H9 (cell line): Measurements from ENCODE around the gene CFL1. TPM values are rescaled to one million over a fixed set of nuclear protein-coding genes. Genes with fewer than 3 reads are reported as not detected.

Experiments used
- DNase-seq: peaks from one replicate; pipeline ENCODE4 v3.0.0-alpha.2; 2017
- H2AFZ ChIP-seq: one replicate; pipeline ENCODE4 v1.6.1; 2013; ENCODE audit warnings: mild to moderate bottlenecking, low read length, control low read depth, moderate library complexity
- H2AK5ac ChIP-seq: 2 replicates; pipeline ENCODE4 v1.6.1; 2013; ENCODE audit warnings: low read length, control low read depth, mixed read lengths; ENCODE audit not compliant: insufficient read length
- H2BK120ac ChIP-seq: one replicate; pipeline ENCODE4 v1.6.1; 2013; ENCODE audit warnings: low read depth, mild to moderate bottlenecking, low read length, control low read depth, inconsistent platforms; ENCODE audit not compliant: poor library complexity, severe bottlenecking
- H2BK12ac ChIP-seq: 2 replicates; pipeline ENCODE4 v1.6.1; 2013; ENCODE audit warnings: low read length, control low read depth, mixed read lengths, low read depth; ENCODE audit not compliant: insufficient read length
- H2BK15ac ChIP-seq: 2 replicates; pipeline ENCODE4 v1.6.1; 2013; ENCODE audit warnings: low read depth, low read length, control low read depth
- H2BK20ac ChIP-seq: one replicate; pipeline ENCODE4 v1.6.1; 2013; ENCODE audit warnings: low read depth, mild to moderate bottlenecking, low read length, control low read depth, inconsistent platforms; ENCODE audit not compliant: poor library complexity, severe bottlenecking
- H2BK5ac ChIP-seq: 2 replicates; pipeline ENCODE4 v1.6.1; 2013; ENCODE audit warnings: low read length, control low read depth, mixed read lengths; ENCODE audit not compliant: insufficient read length
- H3K14ac ChIP-seq: 2 replicates; pipeline ENCODE4 v1.6.1; 2013; ENCODE audit warnings: low read length, control low read depth; ENCODE audit not compliant: insufficient read depth
- H3K18ac ChIP-seq: 2 replicates; pipeline ENCODE4 v1.6.1; 2013; ENCODE audit warnings: low read depth, mild to moderate bottlenecking, mixed read lengths, low read length, control low read depth; ENCODE audit not compliant: insufficient read length
- H3K23ac ChIP-seq: 2 replicates; pipeline ENCODE4 v1.6.1; 2013; ENCODE audit warnings: low read length, control low read depth, mixed read lengths, low read depth; ENCODE audit not compliant: insufficient read length
- H3K23me2 ChIP-seq: 2 replicates; pipeline ENCODE4 v1.6.1; 2013; ENCODE audit warnings: low read depth, mild to moderate bottlenecking, mixed read lengths, low read length, control low read depth; ENCODE audit not compliant: insufficient read length, poor library complexity, severe bottlenecking
- H3K27ac ChIP-seq: 2 replicates; pipeline ENCODE4 v1.5.1; 2013; ENCODE audit warnings: low read length, control low read depth, mixed read lengths, low read depth; ENCODE audit not compliant: insufficient read length
- H3K27me3 ChIP-seq: 2 replicates; pipeline ENCODE4 v1.6.1; 2013; ENCODE audit warnings: low read length, control low read depth, inconsistent platforms; ENCODE audit not compliant: insufficient read depth
- H3K4ac ChIP-seq: 2 replicates; pipeline ENCODE4 v1.6.1; 2013; ENCODE audit warnings: low read depth, mild to moderate bottlenecking, control low read depth, inconsistent platforms, low read length, moderate library complexity
- H3K4me1 ChIP-seq: 2 replicates; pipeline ENCODE4 v1.6.1; 2013; ENCODE audit warnings: low read length, control low read depth, inconsistent platforms; ENCODE audit not compliant: insufficient read depth
- H3K4me2 ChIP-seq: 2 replicates; pipeline ENCODE4 v1.6.1; 2013; ENCODE audit warnings: low read length, control low read depth, mixed read lengths; ENCODE audit not compliant: insufficient read length, insufficient read depth
- H3K56ac ChIP-seq: 2 replicates; pipeline ENCODE4 v1.6.1; 2013; ENCODE audit warnings: low read depth, mild to moderate bottlenecking, mixed read lengths, low read length, control low read depth; ENCODE audit not compliant: insufficient read length
- H3K79me1 ChIP-seq: 2 replicates; pipeline ENCODE4 v1.6.1; 2013; ENCODE audit warnings: low read depth, mild to moderate bottlenecking, moderate library complexity, low read length, control low read depth, inconsistent platforms; ENCODE audit not compliant: insufficient read depth, poor library complexity, severe bottlenecking
- H3K79me2 ChIP-seq: 2 replicates; pipeline ENCODE4 v1.6.1; 2013; ENCODE audit warnings: low read length, control low read depth, inconsistent platforms; ENCODE audit not compliant: insufficient read depth
- H3K9ac ChIP-seq: 2 replicates; pipeline ENCODE4 v1.6.1; 2013; ENCODE audit warnings: low read length, control low read depth, mixed read lengths; ENCODE audit not compliant: insufficient read length; ENCODE audit errors: extremely low read depth
- H3K9me3 ChIP-seq: one replicate; pipeline ENCODE4 v1.6.1; 2013; ENCODE audit warnings: low read depth, low read length, inconsistent platforms; ENCODE audit not compliant: control insufficient read depth
- H3T11ph ChIP-seq: one replicate; pipeline ENCODE4 v1.6.1; 2013; ENCODE audit warnings: mild to moderate bottlenecking, low read length, control low read depth, inconsistent platforms
- H4K20me1 ChIP-seq: one replicate; pipeline ENCODE4 v1.6.1; 2013; ENCODE audit not compliant: control insufficient read depth, insufficient read length, insufficient read depth
- H4K5ac ChIP-seq: 2 replicates; pipeline ENCODE4 v1.6.1; 2013; ENCODE audit warnings: low read depth, mild to moderate bottlenecking, mixed read lengths, low read length, control low read depth; ENCODE audit not compliant: insufficient read length
- H4K8ac ChIP-seq: replicated peaks from 2 replicates; pipeline ENCODE4 v1.6.1; 2013; ENCODE audit warnings: low read length, control low read depth, mixed read lengths, low read depth; ENCODE audit not compliant: insufficient read length
- H4K91ac ChIP-seq: 2 replicates; pipeline ENCODE4 v1.6.1; 2013; ENCODE audit warnings: low read depth, mild to moderate bottlenecking, moderate library complexity, mixed read lengths, low read length, control low read depth; ENCODE audit not compliant: insufficient read length
- H3K27ac Mint-ChIP-seq, 3 experiments: 2 replicates in 2 of 3; 3 replicates in 1 of 3; pipeline ENCODE4 v1.8.0; 2020 to 2021; ENCODE audit warnings: mixed read lengths in 3 of 3, mild to moderate bottlenecking in 1 of 3, moderate library complexity in 1 of 3
- H3K27me3 Mint-ChIP-seq: 2 replicates; pipeline ENCODE4 v1.8.0; 2021; ENCODE audit warnings: low read depth, mild to moderate bottlenecking, moderate library complexity, mixed read lengths
- H3K36me3 Mint-ChIP-seq, 3 experiments: 2 replicates in 2 of 3; 3 replicates in 1 of 3; pipeline ENCODE4 v1.8.0; 2020 to 2021; ENCODE audit warnings: low read depth in 3 of 3, mixed read lengths in 3 of 3; ENCODE audit not compliant: insufficient read depth in 1 of 3
- H3K4me1 Mint-ChIP-seq, 2 experiments: 2 replicates each; pipeline ENCODE4 v1.8.0; 2020; ENCODE audit warnings: mixed read lengths in 2 of 2
- H3K4me3 Mint-ChIP-seq, 2 experiments: 2 replicates in 1 of 2; 3 replicates in 1 of 2; pipeline ENCODE4 v1.8.0; 2020 to 2021; ENCODE audit warnings: mild to moderate bottlenecking in 2 of 2, mixed read lengths in 2 of 2, moderate library complexity in 1 of 2
- H3K9me3 Mint-ChIP-seq, 2 experiments: 2 replicates in 1 of 2; 3 replicates in 1 of 2; pipeline ENCODE4 v1.8.0; 2020; ENCODE audit warnings: mild to moderate bottlenecking in 2 of 2, mixed read lengths in 2 of 2, moderate library complexity in 1 of 2
- CTCF ChIP-seq: fragments of 200-600 bp; sonication (generic); conservative IDR thresholded peaks from 3 replicates; pipeline ENCODE4 v1.8.0; 2021; ENCODE audit warnings: antibody characterized with exemption, mild to moderate bottlenecking
- WGBS: extraction: QIAGEN DNeasy Blood & Tissue Kit; methylation state at CpG from one replicate; pipeline ENCODE4 v1.1.7; 2013; ENCODE audit warnings: missing lambda C conversion rate, low lambda C conversion rate, mixed read lengths; ENCODE audit not compliant: insufficient read length; ENCODE audit errors: extremely low coverage; 5-methylcytosine and 5-hydroxymethylcytosine counted together
- total RNA-seq: library from RNA; stranded (reverse); gene quantifications from 2 replicates; pipeline ENCODE4 v1.2.1, GENCODE V29; 2021

CFL1 gene
- total RNA-seq, 1 experiment from 2014 or later = 1,107 TPM

GRCh38 chr11:65887723-65888162 lies 29.8 kb upstream of the CFL1 start:
- peak overlapping the region; percentile 24 for H3K9ac ChIP-seq
- Mint-ChIP-seq H3K4me1 (peaks cover 34 to 48% of the 10 kb centered on the region in 2 experiments), H3K4me3 (peak overlapping the region; percentile 97 to 98), H3K9me3 (peaks cover 2 to 4% of the 10 kb centered on the region in 2 experiments; a peak in 2 of 5 replicates), H3K27ac (peak overlapping the region; percentile 18 to 99 (median 98); a peak in 4 of 7 replicates), H3K27me3 (peaks cover 17% of the 10 kb centered on the region), H3K36me3 (peaks cover 30 to 55% (median 45%) of the 10 kb centered on the region in 3 experiments)
- H3K4me1 ChIP-seq = peaks cover 9% of the 10 kb centered on the region; the same call in 1 of the 2 replicates
- H3K79me1 ChIP-seq = no peaks in the 10 kb centered on the region
- H4K20me1 ChIP-seq = no peaks in the 10 kb centered on the region
- no peak overlapping the region for H2BK15ac ChIP-seq
- H3K4ac ChIP-seq = no peak overlapping the region
- H3K9me3 ChIP-seq = no peaks in the 10 kb centered on the region
- no peak overlapping the region for H4K8ac ChIP-seq
- peaks cover 23% of the 10 kb centered on the region for H3K23me2 ChIP-seq
- H3K79me2 ChIP-seq = no peaks in the 10 kb centered on the region; the same call in 1 of the 2 replicates
- no peak overlapping the region for H3T11ph ChIP-seq
- H2AK5ac ChIP-seq = no peak overlapping the region
- no peak overlapping the region for H2AFZ ChIP-seq
- no peak for DNase-seq
- no peak overlapping the region for H2BK120ac ChIP-seq
- no peak overlapping the region for H2BK5ac ChIP-seq
- no peak for TF ChIP-seq CTCF
- no peak overlapping the region for H3K23ac ChIP-seq
- no peak overlapping the region for H4K91ac ChIP-seq
- H3K4me2 ChIP-seq = peak overlapping the region; percentile 70
- WGBS = no CpG with 5 or more reads among the region's 23 CpGs
- no peak overlapping the region for H2BK20ac ChIP-seq
- H3K27ac ChIP-seq = no peak overlapping the region
- H3K14ac ChIP-seq = peak overlapping the region; percentile 14; the same call in 1 of the 2 replicates
- H4K5ac ChIP-seq = no peak overlapping the region
- peaks cover 6% of the 10 kb centered on the region; the same call in 1 of the 2 replicates for H3K27me3 ChIP-seq
- H3K18ac ChIP-seq = no peak overlapping the region
- H2BK12ac ChIP-seq = no peak overlapping the region
- no peak overlapping the region for H3K56ac ChIP-seq
